Retinal pigment epithelial cell (primary cell): ENCODE results near the gene ALPK1.
A peak's percentile ranks its signal among the peaks of the same experiment; 100 is the strongest.

Experiments
- DNase-seq: peaks from one replicate; pipeline ENCODE4 v3.0.0-alpha.2; 2010; ENCODE audit warnings: low read depth
- H3K4me3 ChIP-seq: 2 replicates; pipeline ENCODE4 v1.5.1; 2011; ENCODE audit warnings: mild to moderate bottlenecking, low read length, control low read depth, moderate library complexity
- TF ChIP-seq, protein P1 (sequence below): conservative IDR thresholded peaks from 2 replicates; pipeline ENCODE4 v1.5.1; 2011; ENCODE audit warnings: low read depth, low read length, control low read depth, inconsistent platforms

The ALPK1 gene

DNA sequence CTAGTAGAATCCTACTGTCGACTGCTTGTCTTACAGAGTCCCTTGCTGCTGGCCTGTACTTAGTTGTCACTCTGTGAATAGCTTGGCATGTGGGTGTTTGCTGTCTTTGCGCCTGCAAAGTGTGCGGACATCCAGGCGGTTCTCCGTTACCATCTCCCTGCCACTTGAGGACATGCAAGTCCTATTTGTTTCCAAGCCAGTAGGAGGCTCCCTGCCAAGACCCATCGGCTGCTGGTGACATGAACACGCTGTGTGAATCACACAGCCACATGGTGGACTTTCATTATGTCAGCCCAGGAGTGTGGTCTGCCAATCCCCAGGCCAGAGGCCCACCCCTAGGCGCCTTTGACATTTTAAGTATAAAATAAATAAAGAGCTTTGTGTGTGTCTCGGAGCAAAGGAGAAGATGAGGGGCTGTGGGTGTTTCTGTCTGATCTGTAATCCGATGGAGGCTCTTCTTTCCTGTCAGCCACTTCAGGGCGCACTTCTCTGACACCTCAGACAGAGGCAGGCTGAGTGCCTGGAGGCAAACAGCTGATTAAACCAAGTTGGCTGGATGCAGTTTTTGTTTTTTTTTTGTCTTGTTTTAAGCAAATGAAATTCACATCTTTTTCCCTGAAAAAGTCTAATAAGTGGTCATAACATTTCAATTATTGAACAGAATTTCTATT, 51.5 kb downstream of the ALPK1 start:
- no peak overlapping the region for H3K4me3 ChIP-seq
- TF ChIP-seq, protein P1, sequence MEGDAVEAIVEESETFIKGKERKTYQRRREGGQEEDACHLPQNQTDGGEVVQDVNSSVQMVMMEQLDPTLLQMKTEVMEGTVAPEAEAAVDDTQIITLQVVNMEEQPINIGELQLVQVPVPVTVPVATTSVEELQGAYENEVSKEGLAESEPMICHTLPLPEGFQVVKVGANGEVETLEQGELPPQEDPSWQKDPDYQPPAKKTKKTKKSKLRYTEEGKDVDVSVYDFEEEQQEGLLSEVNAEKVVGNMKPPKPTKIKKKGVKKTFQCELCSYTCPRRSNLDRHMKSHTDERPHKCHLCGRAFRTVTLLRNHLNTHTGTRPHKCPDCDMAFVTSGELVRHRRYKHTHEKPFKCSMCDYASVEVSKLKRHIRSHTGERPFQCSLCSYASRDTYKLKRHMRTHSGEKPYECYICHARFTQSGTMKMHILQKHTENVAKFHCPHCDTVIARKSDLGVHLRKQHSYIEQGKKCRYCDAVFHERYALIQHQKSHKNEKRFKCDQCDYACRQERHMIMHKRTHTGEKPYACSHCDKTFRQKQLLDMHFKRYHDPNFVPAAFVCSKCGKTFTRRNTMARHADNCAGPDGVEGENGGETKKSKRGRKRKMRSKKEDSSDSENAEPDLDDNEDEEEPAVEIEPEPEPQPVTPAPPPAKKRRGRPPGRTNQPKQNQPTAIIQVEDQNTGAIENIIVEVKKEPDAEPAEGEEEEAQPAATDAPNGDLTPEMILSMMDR = peak; percentile 39
- DNase-seq = peak; percentile 24

DNA sequence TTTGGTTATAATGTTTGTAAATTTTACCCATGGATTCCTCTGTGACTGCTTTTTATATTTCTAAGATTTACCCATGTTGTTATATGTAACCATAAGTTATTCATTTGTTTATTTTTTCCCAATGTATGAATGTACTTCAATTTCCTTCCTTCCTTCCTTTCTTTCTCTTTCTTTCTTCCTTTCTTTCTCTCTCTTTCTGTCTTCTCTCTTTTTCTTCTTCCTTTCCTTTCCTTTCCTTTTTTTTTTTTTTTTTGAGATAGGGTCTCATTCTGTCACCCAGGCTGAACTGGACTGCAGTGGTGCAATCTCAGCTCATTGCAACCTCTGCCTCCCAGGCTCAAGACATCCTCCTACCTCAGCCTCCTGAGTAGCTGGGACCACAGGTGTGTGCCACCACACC, 55.6 kb downstream of the ALPK1 start:
- DNase-seq = no peak
- TF ChIP-seq, protein P1 = no peak
- no peak overlapping the region for H3K4me3 ChIP-seq

DNA sequence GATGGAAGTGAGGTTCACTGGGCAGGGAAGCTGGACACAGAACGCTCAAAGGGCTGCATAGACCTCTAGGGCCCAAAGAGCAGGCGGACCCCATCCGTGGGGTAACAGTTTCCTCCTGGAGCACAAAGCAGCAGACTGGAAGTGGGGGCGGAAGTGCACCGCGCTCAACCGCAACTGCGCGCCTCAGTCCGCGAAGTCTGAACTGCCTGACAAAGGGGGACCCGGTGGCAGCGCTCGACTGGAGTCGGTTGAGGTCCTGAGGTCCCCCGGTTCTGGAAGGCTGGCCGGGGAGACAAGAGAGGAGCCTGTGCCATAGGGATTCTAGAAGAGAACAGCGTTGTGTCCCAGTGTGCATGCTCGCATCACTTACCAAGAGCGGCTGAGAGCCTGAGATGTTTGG, 58.5 kb downstream of the ALPK1 start:
- H3K4me3 ChIP-seq = no peak overlapping the region
- no peak for DNase-seq
- TF ChIP-seq, protein P1 = no peak

DNA sequence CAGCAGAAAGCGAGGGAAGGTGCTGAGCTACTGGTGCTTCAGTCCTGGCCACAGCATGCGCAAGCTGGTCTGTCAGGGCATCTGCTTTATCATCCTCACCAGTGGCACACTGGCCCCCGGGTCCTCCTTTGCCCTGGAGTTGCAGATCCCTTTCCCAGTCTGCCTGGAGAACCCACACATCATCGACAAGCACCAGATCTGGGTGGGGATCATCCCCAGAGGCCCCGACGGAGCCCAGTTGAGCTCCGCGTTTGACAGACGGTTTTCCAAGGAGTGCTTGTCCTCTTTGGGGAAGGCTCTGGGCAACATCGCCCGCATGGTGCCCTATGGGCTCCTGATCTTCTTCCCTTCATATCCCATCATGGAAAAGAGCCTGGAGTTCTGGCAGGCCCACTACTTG, 60.3 kb downstream of the ALPK1 start:
- no peak for DNase-seq
- TF ChIP-seq, protein P1 = no peak
- no peak overlapping the region for H3K4me3 ChIP-seq

DNA sequence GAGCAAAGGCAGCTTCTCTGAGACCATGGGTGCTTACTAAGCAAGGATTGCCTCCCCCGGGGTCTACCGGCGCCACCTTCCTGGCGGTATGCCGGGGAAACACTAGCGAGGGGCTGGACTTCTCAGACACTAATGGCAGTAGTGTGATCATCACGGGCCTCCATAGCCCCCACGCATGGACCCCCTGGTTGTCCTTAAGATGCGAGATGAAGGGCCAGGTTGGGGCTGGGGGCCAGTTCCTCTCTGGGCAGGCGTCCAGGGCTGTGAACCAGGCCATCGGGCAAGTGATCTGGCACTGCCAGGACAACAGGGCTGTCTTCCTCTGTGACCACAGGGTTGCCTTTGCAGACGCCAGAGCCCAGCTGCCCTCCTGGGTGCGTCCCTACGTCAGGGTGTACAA, 60.7 kb downstream of the ALPK1 start:
- TF ChIP-seq, protein P1 = no peak
- no peak for DNase-seq

DNA sequence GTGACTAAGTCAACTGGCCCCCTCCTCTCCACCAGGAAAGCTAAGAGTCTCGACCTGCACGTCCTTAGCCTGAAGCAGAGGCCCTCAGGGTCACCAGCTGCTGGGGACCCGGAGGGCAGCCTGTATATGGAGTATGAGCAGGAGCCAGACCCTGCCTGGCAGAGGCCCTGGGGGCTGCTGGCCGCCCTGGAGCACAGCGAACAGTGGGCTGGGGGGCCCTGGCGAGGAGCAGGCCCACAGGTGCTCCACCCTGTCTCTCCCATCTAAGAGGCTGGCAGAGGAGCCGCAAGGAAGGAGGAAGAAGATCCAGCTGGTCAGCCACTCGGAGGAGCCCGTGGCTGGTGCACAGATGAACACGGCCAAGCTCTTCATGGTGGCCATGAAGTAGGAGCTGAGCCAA, 61.2 kb downstream of the ALPK1 start:
- no peak overlapping the region for H3K4me3 ChIP-seq
- TF ChIP-seq, protein P1 = no peak
- DNase-seq = no peak

More for the DNA sequence above, 60.7 kb downstream of the ALPK1 start:
- no peak overlapping the region for H3K4me3 ChIP-seq

DNA sequence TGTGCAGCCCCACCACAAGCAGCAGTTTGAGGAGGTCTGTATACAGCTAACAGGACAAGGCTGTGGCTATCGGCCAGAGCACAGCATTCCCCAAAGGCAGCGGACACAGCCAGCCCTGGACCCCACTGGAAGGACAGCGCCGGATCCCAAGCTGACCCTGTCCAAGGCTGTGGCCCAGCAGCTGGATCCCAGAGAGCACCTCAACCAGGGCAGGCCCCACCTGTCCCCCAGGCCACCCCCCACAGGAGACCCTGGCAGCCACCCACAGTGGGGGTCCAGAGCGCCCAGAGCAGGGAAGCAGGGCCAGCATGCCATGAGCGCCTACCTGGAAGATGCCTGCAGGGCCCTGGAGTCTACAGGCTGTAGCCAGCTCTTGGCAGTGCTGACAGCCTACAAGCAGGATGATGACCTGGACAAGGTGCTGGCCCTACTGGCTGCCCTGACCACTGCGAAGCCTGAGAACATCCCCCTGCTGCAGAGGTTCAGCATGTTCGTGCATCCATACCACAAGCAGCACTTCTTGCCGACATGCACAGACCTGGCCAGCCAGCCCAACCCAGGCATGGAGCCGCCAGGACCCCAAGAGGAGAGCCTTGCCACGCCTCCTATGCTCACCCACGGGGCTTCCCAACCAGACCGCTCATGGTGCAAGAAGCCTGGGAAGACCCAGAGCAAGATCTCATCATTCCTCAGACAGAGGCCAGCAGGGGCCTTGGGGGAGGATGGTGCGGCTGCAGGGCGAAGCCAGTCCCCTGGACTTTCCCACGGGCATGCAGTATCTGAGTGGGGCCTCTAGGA, 62.0 kb downstream of the ALPK1 start:
- TF ChIP-seq, protein P1 = no peak
- DNase-seq = no peak

More for the DNA sequence above, 62.0 kb downstream of the ALPK1 start:
- no peak overlapping the region for H3K4me3 ChIP-seq
